Rectal smooth muscle tissue (tissue), 1 donor: ENCODE data around the gene ARL8B.
"Not testable (repeated sequence)": the region's sequence is repeated elsewhere in the genome, so short reads cannot be mapped to it uniquely, and the experiment has no call there.

Experiments
- H3K27ac ChIP-seq: one replicate; pipeline ENCODE4 v1.7.0; 2013; ENCODE audit warnings: low read depth, low read length, inconsistent platforms
- H3K27me3 ChIP-seq: one replicate; pipeline ENCODE4 v1.7.0; 2013; ENCODE audit warnings: low read length; ENCODE audit not compliant: control insufficient read depth, insufficient read depth
- H3K36me3 ChIP-seq: one replicate; pipeline ENCODE4 v1.7.0; 2013; ENCODE audit warnings: low read length; ENCODE audit not compliant: control insufficient read depth, insufficient read depth
- H3K4me1 ChIP-seq: one replicate; pipeline ENCODE4 v1.7.0; 2013; ENCODE audit warnings: low read length; ENCODE audit not compliant: control insufficient read depth, insufficient read depth
- H3K4me3 ChIP-seq: one replicate; pipeline ENCODE4 v1.7.0; 2013; ENCODE audit warnings: low read length
- H3K9ac ChIP-seq: one replicate; pipeline ENCODE4 v1.7.0; 2013; ENCODE audit warnings: low read length

The ARL8B gene

GRCh38 chr3:5138214-5138981, 16.3 kb downstream of the ARL8B start:
- no peak overlapping the region for H3K27ac ChIP-seq
- H3K4me3 ChIP-seq = no peak overlapping the region
- H3K4me1 ChIP-seq = peaks cover 12% of the 10 kb centered on the region
- H3K9ac ChIP-seq = no peak overlapping the region
- no peaks in the 10 kb centered on the region for H3K36me3 ChIP-seq
- no peaks in the 10 kb centered on the region for H3K27me3 ChIP-seq

GRCh38 chr3:5140230-5140621, 18.1 kb downstream of the ARL8B start:
- H3K4me3 ChIP-seq = no peak overlapping the region
- H3K4me1 ChIP-seq = peaks cover 12% of the 10 kb centered on the region
- no peaks in the 10 kb centered on the region for H3K36me3 ChIP-seq
- no peak overlapping the region for H3K9ac ChIP-seq
- no peaks in the 10 kb centered on the region for H3K27me3 ChIP-seq
- H3K27ac ChIP-seq = no peak overlapping the region

- no peak overlapping the region for H3K9ac ChIP-seq
- H3K4me1 ChIP-seq = peaks cover 12% of the 10 kb centered on the region
- H3K36me3 ChIP-seq = no peaks in the 10 kb centered on the region
- no peak overlapping the region for H3K27ac ChIP-seq
- no peaks in the 10 kb centered on the region for H3K27me3 ChIP-seq
- H3K4me3 ChIP-seq = no peak overlapping the region
Measured at GRCh38 chr3:5140839-5141238, 18.7 kb downstream of the ARL8B start.

GRCh38 chr3:5141760-5142159, 19.7 kb downstream of the ARL8B start:
- no peaks in the 10 kb centered on the region for H3K27me3 ChIP-seq
- H3K4me1 ChIP-seq = peaks cover 12% of the 10 kb centered on the region
- no peak overlapping the region for H3K9ac ChIP-seq
- no peak overlapping the region for H3K27ac ChIP-seq
- no peak overlapping the region for H3K4me3 ChIP-seq
- no peaks in the 10 kb centered on the region for H3K36me3 ChIP-seq

GRCh38 chr3:5143464-5143863, 21.4 kb downstream of the ARL8B start:
- H3K4me1 ChIP-seq = peaks cover 12% of the 10 kb centered on the region

GRCh38 chr3:5144316-5144994, 22.4 kb downstream of the ARL8B start:
- Histone ChIP-seq H3K27ac (no peak overlapping the region), H3K27me3 (no peaks in the 10 kb centered on the region), H3K9ac (no peak overlapping the region), H3K36me3 (no peaks in the 10 kb centered on the region), H3K4me1 (peaks cover 5% of the 10 kb centered on the region), H3K4me3 (no peak overlapping the region)

More at GRCh38 chr3:5143464-5143863, 21.4 kb downstream of the ARL8B start:
- H3K27ac ChIP-seq = no peak overlapping the region
- H3K9ac ChIP-seq = no peak overlapping the region
- no peaks in the 10 kb centered on the region for H3K27me3 ChIP-seq
- H3K4me3 ChIP-seq = no peak overlapping the region
- H3K36me3 ChIP-seq = no peaks in the 10 kb centered on the region

- Histone ChIP-seq H3K27me3 (no peaks in the 10 kb centered on the region), H3K36me3 (no peaks in the 10 kb centered on the region), H3K27ac (no peak overlapping the region), H3K4me1 (no peaks in the 10 kb centered on the region), H3K9ac (no peak overlapping the region), H3K4me3 (no peak overlapping the region)
Measured at GRCh38 chr3:5145120-5145519, 23.0 kb downstream of the ARL8B start.

GRCh38 chr3:5147152-5147551, 25.1 kb downstream of the ARL8B start:
- H3K36me3 ChIP-seq, H3K27ac ChIP-seq, H3K4me1 ChIP-seq, H3K27me3 ChIP-seq, H3K9ac ChIP-seq, H3K4me3 ChIP-seq: not testable (repeated sequence)

GRCh38 chr3:5149306-5149880, 27.3 kb downstream of the ARL8B start:
- H3K36me3 ChIP-seq = no peaks in the 10 kb centered on the region
- no peaks in the 10 kb centered on the region for H3K4me1 ChIP-seq
- H3K27ac ChIP-seq = no peak overlapping the region
- H3K9ac ChIP-seq = no peak overlapping the region
- H3K4me3 ChIP-seq = no peak overlapping the region
- no peaks in the 10 kb centered on the region for H3K27me3 ChIP-seq

GRCh38 chr3:5151586-5151985, 29.5 kb downstream of the ARL8B start:
- H3K9ac ChIP-seq = no peak overlapping the region
- H3K27me3 ChIP-seq = no peaks in the 10 kb centered on the region
- H3K4me1 ChIP-seq = no peaks in the 10 kb centered on the region
- H3K36me3 ChIP-seq = no peaks in the 10 kb centered on the region
- no peak overlapping the region for H3K4me3 ChIP-seq
- H3K27ac ChIP-seq = no peak overlapping the region

GRCh38 chr3:5153074-5153473, 31.0 kb downstream of the ARL8B start:
- H3K4me3 ChIP-seq = no peak overlapping the region
- no peak overlapping the region for H3K9ac ChIP-seq
- H3K36me3 ChIP-seq = no peaks in the 10 kb centered on the region
- no peaks in the 10 kb centered on the region for H3K4me1 ChIP-seq
- no peaks in the 10 kb centered on the region for H3K27me3 ChIP-seq
- no peak overlapping the region for H3K27ac ChIP-seq

- H3K9ac ChIP-seq = no peak overlapping the region
- no peak overlapping the region for H3K27ac ChIP-seq
- no peaks in the 10 kb centered on the region for H3K4me1 ChIP-seq
- no peaks in the 10 kb centered on the region for H3K36me3 ChIP-seq
- no peaks in the 10 kb centered on the region for H3K27me3 ChIP-seq
- H3K4me3 ChIP-seq = no peak overlapping the region
Measured at GRCh38 chr3:5155241-5155640, 33.1 kb downstream of the ARL8B start.
